ENCODE measurements around the gene CAPN7. TPM values are rescaled to one million over a fixed set of nuclear protein-coding genes. Genes with fewer than 3 reads are reported as not detected.

Gene CAPN7
- total RNA-seq, 4 donors from 2014 or later: 20.7 to 52.5 (median 27.0) TPM

DNA sequence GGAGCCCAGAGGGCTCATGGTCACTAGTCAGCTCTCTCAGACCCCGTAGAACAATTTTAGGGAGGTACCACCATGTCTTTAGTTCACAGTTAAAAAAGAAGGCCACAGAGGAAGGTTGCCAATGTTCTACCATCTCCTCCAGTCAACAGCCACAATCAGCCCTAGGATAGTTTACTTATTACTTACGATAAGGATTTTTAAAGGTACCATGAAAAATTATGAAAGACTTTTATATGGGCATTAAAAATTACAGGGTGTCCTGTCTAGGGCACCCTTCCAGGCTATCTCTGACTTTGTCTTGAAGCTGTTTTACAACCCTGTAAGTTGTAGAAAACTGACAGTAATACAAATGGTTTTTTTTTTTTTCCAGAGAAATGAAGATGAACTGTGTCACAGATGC lies 57.9 kb downstream of the CAPN7 start:
- H3K27ac ChIP-seq: no peak overlapping the region
- H3K9me3 ChIP-seq: no peaks in the 10 kb centered on the region
- no peak overlapping the region for H3K4me3 ChIP-seq
- WGBS, 2 donors: 79 to 80% methylated on average over 2 of the region's 2 CpGs
- intact Hi-C loops (cut with DNase I): no loop called here
- H3K36me3 ChIP-seq: peaks cover 0 to 50% (median 9%) of the 10 kb centered on the region in 3 donors
- no peaks in the 10 kb centered on the region for H3K27me3 ChIP-seq
- H3K4me1 ChIP-seq: peaks cover 4 to 39% (median 13%) of the 10 kb centered on the region in 3 donors
- TF ChIP-seq POLR2A (IDR thresholded peaks at IDR 0.05): no peak
- TF ChIP-seq, protein P1, sequence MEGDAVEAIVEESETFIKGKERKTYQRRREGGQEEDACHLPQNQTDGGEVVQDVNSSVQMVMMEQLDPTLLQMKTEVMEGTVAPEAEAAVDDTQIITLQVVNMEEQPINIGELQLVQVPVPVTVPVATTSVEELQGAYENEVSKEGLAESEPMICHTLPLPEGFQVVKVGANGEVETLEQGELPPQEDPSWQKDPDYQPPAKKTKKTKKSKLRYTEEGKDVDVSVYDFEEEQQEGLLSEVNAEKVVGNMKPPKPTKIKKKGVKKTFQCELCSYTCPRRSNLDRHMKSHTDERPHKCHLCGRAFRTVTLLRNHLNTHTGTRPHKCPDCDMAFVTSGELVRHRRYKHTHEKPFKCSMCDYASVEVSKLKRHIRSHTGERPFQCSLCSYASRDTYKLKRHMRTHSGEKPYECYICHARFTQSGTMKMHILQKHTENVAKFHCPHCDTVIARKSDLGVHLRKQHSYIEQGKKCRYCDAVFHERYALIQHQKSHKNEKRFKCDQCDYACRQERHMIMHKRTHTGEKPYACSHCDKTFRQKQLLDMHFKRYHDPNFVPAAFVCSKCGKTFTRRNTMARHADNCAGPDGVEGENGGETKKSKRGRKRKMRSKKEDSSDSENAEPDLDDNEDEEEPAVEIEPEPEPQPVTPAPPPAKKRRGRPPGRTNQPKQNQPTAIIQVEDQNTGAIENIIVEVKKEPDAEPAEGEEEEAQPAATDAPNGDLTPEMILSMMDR (IDR thresholded peaks at IDR 0.05): no peak
- DNase-seq: no peak

DNA sequence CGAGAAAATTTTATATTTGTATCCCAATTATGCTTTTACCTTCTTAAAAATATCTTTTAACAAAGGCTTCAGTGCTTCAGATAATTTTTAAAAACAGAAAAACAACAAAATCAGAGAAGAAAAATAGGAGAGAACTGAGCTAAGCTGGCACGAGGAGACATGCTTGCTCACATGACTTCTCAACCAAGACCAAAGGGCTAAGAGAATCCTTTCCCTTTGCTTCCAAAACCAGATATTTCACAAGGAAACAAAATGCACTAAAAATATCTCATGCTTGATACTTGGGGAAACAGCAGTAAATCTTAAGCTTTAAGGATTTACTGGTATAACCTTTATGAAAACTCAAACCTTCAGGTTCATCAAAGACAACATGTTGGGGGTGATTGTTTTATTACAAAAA lies 58.4 kb downstream of the CAPN7 start:
- intact Hi-C loops (cut with DNase I): no loop called here
- H3K4me1 ChIP-seq: peaks cover 9 to 44% (median 18%) of the 10 kb centered on the region in 3 donors
- H3K36me3 ChIP-seq: peaks cover 0 to 44% (median 3%) of the 10 kb centered on the region in 3 donors
- peak overlapping the region in 1 of 4 donors; percentile 40 for H3K27ac ChIP-seq
- no peaks in the 10 kb centered on the region for H3K27me3 ChIP-seq
- H3K9me3 ChIP-seq: no peaks in the 10 kb centered on the region
- 55 to 73% methylated on average over 2 of the region's 2 CpGs for WGBS, 2 donors
- no peak overlapping the region for H3K4me3 ChIP-seq
- TF ChIP-seq POLR2A (IDR thresholded peaks at IDR 0.05): no peak
- TF ChIP-seq, protein P1 (IDR thresholded peaks at IDR 0.05): no peak
- DNase-seq: no peak

DNA sequence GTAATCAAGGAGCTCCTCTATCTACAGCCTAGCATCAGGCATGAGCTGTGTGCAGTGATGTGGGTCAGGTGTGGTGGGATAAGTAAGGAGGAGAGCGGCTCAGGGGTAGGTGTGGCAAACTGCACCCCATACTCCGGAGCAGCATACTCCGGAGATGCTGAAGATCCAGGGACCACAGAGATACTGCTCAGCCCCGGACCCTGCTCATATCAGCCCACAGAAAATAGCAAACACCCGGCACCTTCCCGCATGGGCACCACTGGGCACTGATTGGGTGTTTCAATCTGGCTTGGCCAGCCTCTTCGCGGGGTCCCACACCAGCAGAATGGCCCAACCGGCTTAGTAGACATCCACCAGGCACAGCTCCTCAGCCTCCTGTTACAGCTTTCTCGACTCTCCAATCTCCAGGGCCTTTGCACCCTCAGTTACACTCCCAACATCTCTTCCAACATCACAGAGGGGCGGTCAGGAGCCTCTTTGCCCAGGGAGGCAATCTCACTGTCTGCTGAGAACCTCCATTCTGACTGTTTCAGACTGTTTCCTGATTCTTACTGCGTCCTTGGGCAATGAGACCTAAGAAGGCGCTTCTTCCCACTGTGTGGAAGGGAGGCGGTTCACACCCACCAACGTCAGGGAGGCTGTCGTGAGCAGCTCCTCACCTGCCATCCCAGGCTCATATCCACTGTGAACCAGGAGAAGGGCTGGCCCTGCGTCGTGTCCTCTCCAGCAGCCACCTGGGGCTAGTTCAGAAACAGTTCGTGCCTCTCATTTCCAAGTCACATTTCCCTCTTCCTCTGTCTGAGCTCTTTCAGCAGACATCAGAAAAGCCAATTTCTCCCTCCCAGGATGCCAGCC lies 59.8 kb downstream of the CAPN7 start:
- 87 to 94% methylated on average over 12 to 14 of the region's 19 CpGs for WGBS, 2 donors
- Histone ChIP-seq H3K27me3 (no peaks in the 10 kb centered on the region), H3K36me3 (peaks cover 0 to 30% (median 0%) of the 10 kb centered on the region in 3 donors), H3K4me1 (peaks cover 18 to 54% (median 29%) of the 10 kb centered on the region in 3 donors), H3K9me3 (no peaks in the 10 kb centered on the region), H3K27ac (peak overlapping the region in 1 of 4 donors; percentile 16), H3K4me3 (no peak overlapping the region)
- TF ChIP-seq POLR2A (IDR thresholded peaks at IDR 0.05): no peak
- TF ChIP-seq, protein P1 (IDR thresholded peaks at IDR 0.05): no peak
- DNase-seq: no peak
- intact Hi-C loops (cut with DNase I): loop anchor here (5.0 kb wide), 2 partner anchors 66 to 111 kb away; partner anchors contain the start of gene SH3BP5

DNA sequence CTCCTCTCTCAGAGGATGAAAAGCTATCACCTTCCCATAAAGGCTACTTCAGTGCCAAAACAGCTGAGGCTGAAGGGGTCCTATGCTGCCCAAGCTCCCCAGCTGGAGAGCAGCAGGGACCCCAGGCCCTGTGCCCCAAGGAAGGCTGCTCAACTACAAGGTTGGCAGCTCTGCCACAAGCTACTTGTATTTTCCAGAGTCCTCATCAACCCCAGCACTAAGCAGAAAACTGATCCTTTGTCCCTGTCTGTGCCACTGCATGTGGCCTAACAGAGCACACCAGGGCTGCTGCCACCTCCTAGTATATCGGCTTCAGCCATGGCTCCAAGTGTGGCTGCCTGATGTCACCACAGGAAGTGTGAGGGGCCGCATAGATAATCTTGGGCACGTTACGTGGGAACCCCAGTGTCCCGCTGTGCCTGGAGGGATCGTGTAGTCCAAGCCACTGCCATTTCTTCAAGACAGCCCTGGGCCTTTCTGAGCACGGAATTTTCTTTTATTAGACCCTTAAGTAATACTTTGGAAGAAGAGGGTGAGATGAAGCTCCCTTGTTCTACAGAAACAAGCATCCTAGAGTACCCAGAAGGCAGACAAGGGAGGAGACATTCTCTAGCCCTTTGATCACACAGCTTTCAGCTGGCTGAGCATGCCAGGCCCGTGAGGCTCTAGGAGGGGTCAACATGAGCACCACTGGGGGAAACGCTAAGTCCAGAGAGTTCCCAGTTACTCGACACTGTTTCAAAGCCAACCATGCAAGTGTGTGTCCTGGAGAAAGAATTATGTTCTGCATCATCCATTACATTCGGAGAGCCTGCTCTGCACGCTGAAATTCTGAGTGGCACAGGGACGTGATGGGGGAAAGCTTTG lies 60.7 kb downstream of the CAPN7 start:
- intact Hi-C loops (cut with DNase I): loop anchor here (5.0 kb wide), 2 partner anchors 66 to 111 kb away; partner anchors contain the start of gene SH3BP5
- no peak overlapping the region for H3K27ac ChIP-seq
- H3K4me1 ChIP-seq: peaks cover 18 to 52% (median 26%) of the 10 kb centered on the region in 3 donors

More for the DNA sequence above, 60.7 kb downstream of the CAPN7 start:
- Histone ChIP-seq H3K4me3 (no peak overlapping the region), H3K36me3 (peaks cover 0 to 21% (median 0%) of the 10 kb centered on the region in 3 donors), H3K27me3 (no peaks in the 10 kb centered on the region), H3K9me3 (no peaks in the 10 kb centered on the region)
- TF ChIP-seq POLR2A (IDR thresholded peaks at IDR 0.05): no peak
- TF ChIP-seq, protein P1 (IDR thresholded peaks at IDR 0.05): no peak
- WGBS, 2 donors: 89 to 93% methylated on average over 6 to 13 of the region's 13 CpGs
- no peak for DNase-seq
